Activated effector memory CD4-positive, alpha-beta T cell treated with Interleukin-2 at 50 U/mL for 16 hours (primary cell): ENCODE results near the gene PTPRN2.
"Not testable (repeated sequence)": the region's sequence is repeated elsewhere in the genome, so short reads cannot be mapped to it uniquely, and the experiment has no call there.

ENCODE experiments used
- DNase-seq: peaks from one replicate; pipeline ENCODE4 v3.0.0-alpha.2; 2020

The PTPRN2 gene

DNA sequence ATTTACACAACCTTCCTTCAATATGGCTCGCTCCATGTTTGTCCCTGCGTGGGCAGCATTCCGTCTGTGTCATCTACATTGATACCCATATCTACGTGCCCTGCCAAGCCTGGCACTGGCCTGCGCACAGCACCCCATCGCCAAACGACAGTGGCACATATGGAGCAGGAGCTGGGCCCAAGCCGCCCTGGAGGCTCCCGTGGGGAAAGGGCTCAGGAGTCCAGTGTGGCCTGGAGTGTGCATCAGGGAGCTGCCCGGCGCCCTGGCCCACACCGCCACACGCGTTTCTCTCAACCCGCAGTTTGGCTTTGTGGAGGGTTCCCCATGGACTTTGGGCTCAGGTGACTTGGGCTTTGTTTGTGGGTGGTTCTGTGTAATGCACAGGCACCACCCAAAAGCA lies 273.2 kb downstream of the PTPRN2 start:
- no peak for DNase-seq

GRCh38 chr7:158313931-158314330 lies 273.7 kb downstream of the PTPRN2 start:
- DNase-seq, result no peak

DNA sequence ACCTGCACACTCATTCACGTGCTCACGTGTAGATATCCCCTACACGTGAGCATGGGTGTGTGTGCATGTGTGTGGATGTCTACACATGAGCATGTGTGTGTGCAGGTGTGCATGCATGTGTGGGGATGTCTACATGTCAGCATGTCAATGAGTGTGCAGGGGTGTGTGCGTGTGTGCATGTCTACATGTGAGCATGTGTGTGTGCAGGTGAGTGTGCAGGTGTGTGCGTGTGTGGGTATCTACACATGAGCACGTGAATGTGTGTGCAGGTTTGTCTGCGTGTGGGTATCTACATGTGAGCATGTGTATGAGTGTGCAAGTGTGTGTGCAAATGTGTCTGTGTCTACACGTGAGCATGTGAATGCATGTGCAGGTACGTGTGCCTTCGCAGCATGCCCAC lies 274.8 kb downstream of the PTPRN2 start:
- no peak for DNase-seq

DNA sequence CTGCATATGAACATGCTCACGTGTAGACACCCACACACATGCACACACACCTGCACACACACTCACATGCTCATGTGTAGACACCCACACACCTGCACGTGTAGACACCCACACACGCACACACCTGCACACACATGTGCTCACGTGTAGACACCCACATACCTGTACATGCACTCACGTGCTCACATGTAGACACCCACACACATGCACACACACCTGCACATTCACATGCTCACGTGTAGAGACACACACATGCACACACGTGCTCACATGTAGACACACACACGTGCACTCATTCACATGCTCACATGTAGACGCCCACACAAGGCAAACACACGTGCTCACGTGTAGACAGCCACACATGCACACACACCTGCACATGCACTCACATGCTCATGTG lies 275.8 kb downstream of the PTPRN2 start:
- DNase-seq, result no peak

- no peak for DNase-seq
Observed at GRCh38 chr7:158310924-158311666, 276.5 kb downstream of the PTPRN2 start.

DNA sequence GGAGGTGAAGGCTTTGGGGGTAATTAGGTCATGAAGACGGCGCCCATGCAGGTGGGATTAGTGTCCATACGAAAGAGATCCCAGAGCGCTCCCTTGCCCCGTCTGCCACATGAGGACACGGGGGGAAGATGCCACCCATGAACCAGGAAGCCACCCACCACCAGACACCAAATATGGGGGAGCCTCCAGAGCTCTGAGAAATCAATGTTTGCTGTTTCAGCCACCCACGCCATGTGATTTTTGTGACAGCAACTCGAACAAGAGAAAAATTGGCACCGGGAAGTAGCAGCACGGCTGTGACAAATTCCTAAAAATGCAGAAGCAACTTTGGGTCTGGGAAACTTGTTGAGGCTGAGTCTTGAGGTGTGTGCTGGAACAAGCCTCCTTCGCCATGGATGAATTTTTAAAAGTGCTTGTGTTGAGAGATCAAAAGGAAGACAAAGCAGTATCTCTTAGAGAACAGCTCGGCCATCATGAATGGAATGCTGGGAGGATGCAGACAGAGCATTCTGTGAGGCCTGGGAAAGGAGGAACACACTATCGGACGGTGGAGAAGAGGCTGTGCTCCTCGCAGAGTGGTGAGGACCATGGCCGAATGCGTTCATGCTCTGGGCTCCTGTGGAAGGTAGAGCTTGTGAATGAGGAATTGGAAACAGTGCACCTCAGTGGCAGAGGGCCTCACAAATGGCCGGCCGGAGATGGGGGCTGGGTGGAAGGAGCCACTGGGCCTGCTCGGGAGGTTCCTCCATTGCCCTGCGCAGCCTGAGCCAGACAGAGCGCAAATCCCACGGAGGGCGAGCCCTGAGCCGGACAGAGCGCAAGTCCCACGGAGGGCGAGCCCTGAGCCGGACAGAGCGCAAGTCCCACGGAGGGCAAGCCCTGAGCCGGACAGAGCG lies 277.5 kb downstream of the PTPRN2 start:
- no peak for DNase-seq

DNA sequence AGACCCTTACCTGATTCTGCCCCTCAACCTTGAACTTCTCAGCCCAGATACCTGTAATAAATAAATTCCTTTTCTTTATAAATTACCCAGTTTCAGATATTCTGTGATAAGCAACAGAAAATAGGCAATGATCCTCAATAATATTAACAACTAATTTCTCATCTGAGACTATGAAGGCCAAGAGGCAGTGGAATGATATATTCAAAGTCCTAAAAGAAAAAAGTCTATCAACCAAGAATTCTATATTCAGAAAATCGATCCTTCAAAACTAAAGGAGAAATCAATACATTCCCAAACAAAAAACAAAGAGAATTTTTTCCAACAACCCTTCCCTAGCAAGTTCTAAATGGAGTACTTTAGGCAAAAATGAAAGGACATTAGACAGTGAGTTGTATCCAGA lies 279.6 kb downstream of the PTPRN2 start:
- no peak for DNase-seq

- not testable (repeated sequence) for DNase-seq
Observed at GRCh38 chr7:158304072-158304471, 283.6 kb downstream of the PTPRN2 start.

GRCh38 chr7:158303121-158303520 lies 284.5 kb downstream of the PTPRN2 start:
- no peak for DNase-seq

GRCh38 chr7:158302274-158303070 lies 285.2 kb downstream of the PTPRN2 start:
- no peak for DNase-seq

GRCh38 chr7:158301207-158301606 lies 286.4 kb downstream of the PTPRN2 start:
- DNase-seq, result no peak

GRCh38 chr7:158300427-158300826 lies 287.2 kb downstream of the PTPRN2 start:
- DNase-seq, result no peak

- DNase-seq, result no peak
Observed at GRCh38 chr7:158299607-158300006, 288.0 kb downstream of the PTPRN2 start.

- no peak for DNase-seq
Observed at GRCh38 chr7:158296798-158297104, 290.9 kb downstream of the PTPRN2 start.

- no peak for DNase-seq
Observed at GRCh38 chr7:158295966-158296797, 291.4 kb downstream of the PTPRN2 start.

- not testable (repeated sequence) for DNase-seq
Observed at GRCh38 chr7:158294468-158295215, 293.0 kb downstream of the PTPRN2 start.

DNA sequence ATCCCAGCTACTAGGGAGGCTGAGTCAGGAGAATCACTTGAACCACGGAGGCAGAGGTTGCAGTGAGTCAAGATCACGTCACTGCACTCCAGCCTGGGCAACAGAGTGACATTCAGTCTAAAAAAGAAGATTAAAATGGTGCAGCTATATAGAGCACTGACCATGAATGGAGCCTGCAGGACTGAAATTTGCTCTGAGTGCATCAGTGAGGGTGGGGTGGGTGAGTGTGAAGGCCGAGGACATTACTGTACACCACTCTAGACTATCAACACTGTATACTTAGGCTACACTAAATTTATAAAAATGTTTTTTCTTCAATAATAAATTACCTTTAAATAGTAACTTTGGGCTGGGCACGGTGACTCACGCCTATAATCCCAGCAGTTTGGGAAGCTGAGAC lies 294.7 kb downstream of the PTPRN2 start:
- no peak for DNase-seq

GRCh38 chr7:158291998-158292397 lies 295.6 kb downstream of the PTPRN2 start:
- no peak for DNase-seq

DNA sequence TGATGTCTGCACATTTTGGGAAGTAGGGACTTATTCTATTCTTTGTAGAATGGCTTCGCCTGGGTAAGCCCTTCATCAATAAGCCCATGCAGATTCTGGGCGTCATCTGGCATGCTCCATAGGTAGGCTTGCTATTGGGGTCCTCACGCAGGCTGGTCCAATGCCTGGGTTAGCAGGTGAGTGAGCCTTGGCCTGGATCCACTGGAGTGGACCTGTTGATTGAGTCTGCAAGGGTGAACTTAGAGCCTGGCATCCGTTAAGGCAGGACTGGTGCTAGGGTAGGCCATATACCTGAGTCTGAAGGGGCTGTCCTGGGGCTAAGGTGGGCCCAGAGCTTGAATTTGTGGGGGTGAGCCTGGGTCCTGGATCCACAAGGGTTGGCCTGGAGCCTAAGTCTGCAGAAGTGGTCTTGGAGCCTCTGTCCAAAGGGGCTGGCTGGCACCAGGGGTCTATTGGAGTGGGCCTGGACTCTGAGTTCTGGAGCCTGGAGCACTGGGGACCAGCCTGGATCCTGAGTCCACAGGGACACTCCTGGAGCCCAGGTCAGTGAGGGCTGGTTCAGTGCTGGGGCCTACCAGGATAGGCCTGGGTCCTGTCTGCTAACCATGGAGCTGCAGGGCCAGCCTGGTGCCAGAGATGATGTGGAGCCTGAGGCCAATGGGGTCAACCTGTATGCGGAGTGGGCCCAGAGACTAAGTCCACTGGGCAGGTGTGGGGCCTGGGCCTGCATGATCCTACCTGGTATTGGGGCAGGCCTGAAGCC lies 297.7 kb downstream of the PTPRN2 start:
- DNase-seq, result no peak

DNA sequence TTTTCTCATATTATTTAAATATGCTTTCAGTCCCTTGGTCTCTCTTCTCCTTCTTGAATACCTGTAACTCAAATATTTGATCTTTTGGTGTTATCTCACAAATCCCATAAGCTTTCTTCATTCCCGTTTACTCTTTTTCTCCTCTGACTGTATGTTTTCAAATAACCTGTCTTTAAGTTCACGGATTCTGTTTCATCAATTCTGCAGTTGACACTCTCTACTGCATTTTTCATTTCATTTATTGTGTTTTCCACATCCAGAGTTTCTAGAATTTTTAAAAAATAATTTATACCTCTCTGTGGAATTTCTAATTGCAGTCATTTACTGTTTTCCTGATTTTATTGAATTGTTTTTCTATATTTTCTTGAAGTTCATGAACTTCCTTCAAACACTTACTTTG lies 298.4 kb downstream of the PTPRN2 start:
- no peak for DNase-seq

DNA sequence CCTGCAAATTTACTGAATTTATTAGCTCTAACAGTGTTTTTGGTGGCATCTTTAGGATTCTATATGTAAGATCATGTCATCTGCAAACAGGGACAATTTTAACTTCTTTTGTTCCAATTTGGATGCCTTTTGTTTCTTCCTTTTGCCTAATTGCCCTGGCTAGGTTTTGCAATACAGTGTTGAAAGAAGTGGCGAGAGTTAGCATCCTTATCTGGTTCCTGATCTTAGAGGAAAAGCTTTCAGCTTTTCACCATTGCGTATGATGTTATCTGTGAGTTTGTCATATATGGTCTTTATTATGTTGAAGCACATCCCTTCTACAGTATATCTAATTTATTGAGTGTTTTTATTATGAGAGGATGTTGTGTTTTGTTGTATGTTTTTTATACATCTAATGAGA lies 301.4 kb downstream of the PTPRN2 start:
- no peak for DNase-seq
